OCI-M2 (cell line): Measurements from ENCODE around the gene SLC9A9.
"Not testable (repeated sequence)": the region's sequence is repeated elsewhere in the genome, so short reads cannot be mapped to it uniquely, and the experiment has no call there.

Experiments used
- DNase-seq: peaks from one replicate; lab custom pipeline; 2025; ENCODE audit not compliant: unreplicated experiment; lab: John Stamatoyannopoulos, UW

SLC9A9 gene

DNA sequence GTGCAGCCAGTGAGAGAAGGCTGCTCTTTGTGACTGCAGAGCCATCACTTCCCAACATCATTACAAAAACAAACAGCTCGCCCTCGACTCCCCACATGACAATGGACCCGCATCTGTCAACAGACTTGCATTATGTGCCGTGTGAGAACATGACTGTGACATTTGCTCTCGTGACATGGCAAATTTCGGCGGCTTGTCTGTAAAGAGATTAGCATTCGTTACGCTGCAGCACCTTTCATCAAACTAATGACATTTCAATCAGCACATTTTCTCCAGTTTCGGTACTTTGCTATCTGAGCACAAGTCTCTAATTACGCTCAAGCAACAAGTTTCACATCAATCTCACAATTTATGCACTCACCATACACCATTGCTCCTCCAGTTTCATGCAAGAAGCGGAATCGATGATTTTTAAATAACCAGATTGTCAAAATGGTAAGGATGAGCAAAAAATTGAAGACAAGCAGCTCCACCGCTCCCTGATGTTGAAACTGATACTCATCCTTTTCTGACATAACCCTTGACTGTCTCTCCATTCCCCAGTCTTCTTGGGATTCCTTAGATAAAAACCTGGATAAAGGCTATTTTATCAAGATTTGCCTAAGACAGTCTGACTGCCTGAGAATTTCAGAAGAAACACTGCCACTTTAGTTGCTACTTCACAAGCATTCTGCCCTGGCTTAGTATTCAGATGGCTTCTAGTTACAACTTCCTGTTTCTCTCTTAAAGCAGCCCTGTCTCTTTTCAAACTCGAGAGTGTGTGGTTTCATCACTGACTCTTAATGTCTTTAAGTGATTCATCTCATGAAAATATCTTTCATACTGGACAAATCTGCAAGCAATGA is at the start of gene SLC9A9:
SLC9A9 (minus strand) TSS at position 682 of the 845 bp plus-strand sequence; CDS start at position 536, 146 bp downstream.
- DNase-seq, result no peak

DNA sequence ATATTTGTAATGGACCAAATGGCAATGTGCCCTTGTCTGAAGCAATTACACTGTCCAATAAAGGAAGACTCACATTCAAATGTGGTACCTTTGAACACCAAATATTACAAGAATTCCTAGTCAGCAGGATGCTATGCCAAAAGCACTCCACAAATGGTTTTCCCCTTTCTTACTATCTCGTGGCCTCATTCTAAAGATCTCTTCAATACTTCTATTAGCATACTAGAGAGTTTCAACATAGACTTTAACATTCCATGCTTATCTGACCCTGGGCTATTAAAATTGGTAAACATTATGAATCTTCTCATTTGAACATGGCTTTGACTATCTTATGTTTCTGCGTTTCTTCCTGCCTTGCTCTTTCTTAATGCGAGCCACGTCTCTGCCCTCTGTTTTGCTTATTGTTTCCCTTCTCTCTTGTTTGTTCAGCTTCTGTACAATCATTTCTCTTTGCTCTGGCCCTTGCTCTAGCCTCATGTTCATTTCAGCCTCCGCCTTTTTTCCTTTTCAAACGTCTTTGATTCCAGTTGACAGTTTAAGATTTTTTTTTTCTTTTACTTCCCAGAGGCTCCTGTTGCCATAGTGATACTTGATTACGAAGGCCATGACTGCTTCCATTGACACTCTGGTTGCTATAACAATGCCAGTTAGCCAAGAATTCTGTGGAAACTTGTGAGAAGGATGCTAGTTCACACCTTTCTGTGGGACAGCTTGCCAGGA is 49.5 kb upstream of the SLC9A9 start:
- no peak for DNase-seq

DNA sequence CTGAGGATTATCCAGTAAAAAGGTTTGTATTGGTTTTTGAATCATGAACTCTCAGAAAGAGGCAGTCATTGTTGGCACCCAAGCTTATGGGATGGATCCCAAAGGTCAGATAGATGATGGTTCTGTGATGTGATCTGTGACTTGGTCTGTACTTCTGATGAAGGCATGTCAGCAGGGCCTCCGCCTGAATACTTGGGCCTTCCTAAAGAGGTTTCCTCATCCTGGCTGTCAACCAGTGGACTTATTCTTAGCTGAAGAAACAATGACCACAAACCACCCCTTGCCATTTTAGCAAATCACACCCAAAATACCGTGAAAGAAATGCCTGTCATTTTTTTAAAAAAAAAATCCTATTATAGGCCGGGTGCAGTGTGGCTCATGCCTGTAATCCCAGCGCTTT is 48.2 kb upstream of the SLC9A9 start:
- DNase-seq, result no peak

DNA sequence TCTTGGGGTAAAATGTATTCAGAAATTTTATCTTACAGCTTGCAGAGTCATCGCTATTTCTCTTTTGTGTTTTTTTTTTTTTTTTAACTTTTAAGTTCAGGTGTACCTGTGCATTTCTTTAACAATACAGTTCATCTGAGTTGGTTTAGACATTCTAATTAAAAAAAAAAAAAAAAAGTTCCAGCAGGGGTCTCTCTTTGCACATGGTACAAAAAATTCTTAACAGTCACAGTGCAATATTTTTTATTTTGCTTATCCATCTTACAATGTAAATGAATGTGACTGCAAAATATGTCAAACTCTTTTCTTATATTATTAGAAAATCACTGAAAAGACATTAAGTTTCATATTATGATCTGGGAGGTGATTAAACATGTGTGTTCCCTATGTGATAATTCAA is 47.5 kb upstream of the SLC9A9 start:
- no peak for DNase-seq

DNA sequence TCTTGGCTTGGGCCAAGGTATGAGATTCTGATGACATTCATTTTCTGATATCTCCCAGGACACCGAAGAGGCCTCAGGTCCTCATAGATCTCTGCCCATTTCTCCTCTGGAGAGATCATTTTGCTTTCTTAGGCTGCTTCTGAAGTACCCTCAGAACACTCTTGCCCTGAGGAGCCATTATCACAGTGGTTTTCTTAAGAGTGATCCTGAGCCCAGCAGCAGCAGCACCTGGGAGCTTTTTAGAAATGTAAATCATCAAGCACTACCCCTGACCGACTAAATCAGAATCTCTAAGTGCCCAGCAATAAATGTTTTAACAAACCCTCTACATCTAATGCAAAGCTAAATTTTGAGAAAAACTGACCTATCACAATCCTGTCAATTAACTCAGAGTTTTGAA is 40.6 kb upstream of the SLC9A9 start:
- no peak for DNase-seq

DNA sequence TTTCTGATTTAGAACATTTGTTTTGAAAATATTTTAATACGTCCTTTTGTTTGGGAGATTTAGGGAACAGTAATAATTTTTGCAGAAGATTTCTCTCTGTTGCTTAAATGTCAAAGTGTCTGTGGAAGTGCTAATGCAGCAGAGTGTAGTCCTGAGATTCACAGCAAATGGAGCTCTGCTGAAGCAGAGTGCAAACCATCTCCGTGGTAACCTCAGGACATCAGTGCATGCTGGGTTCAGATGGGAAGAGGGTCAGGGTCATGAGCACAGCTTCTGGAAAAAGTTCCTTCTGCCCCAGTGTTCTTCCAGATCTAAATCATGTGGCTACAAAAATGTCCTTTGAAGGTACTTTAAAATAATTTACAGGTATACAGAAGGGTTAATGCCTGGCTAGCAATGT is 39.9 kb upstream of the SLC9A9 start:
- DNase-seq, result no peak

DNA sequence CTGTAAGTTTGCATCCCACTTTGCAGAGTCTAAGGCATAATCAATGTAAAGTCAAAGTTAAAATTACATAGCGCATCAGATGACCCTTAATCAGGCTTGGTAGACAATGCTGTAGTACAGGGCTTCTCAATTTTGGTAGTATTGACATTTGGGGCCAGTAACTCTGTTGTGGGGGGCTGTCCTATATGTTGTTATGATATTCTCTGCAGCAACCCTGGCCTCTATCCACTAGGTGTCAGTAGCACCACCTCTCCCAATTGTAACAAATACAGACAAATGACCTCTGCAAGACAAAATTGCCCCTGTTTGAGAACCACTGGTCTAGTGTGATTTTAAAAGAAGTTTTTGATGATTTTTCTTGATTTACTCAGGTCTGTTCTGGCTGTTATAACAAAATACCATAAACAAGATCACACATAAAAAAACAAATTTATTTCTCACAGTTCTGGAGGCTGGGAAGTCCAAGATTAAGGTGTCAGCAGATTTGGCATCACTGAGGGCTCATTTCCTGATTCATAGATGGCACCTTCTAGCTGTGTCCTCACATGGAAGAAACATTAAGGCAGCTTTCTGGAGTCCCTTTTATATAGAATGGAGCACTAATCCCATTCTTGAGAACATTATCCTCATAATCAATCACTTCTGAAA is 37.6 kb upstream of the SLC9A9 start:
- DNase-seq, result no peak

DNA sequence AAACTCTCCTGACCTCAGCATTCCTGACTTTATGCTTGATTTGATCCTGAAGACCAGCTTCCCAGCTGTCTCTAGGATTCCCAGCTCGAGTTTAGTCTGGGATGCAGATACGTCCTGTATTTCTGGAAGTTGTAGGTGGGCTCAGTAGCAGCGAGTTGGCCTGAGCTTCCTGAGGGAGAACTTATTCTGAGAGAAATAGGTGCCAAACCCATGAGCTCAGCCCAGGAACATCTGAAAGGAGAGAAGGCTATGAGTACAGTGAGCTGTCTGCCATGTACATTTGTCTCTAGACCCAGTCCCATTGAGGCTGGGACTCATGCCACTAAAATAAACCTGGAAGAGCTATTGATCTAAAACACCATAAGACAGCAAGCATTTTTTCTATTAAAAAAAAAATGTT is 36.6 kb upstream of the SLC9A9 start:
- DNase-seq, result no peak

DNA sequence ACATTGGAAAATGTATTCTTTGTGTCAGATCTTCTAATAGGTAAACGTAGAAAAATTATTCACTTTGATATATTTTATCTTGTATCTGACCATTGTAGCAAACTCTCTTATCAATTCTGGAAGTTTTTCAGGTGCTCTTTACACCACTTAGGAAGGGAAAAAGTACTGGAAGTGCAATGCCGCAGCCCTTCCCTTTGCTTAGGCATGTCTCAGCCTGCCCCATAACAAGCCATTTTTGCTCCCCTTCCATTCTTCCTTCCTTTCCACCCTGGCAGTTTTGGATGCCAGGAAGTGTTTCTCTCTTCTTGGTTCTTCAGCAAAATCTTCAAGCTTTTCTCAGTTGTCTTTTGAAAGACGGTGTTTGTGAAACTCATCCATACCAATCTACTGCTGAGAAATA is 34.9 kb upstream of the SLC9A9 start:
- no peak for DNase-seq

DNA sequence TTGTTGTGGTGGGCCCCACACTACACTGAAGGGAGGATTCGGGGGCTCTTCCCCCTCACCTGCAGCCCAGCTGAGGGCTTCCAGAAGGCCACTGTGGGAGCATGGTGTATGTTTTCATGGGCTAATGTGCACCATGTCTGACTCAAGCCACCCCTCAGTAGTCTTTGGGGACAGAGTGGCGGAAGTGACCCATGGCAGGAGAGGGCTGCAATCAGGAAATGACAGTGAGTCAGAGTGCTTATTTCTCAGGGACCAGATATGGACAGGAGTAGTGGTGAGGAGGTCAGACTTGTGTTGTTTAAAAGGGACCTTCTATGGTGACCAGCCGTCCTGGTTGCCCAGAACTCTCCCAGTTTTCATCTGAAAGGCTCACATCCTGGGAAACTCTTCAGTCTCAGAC is 32.8 kb upstream of the SLC9A9 start:
- DNase-seq, result no peak

DNA sequence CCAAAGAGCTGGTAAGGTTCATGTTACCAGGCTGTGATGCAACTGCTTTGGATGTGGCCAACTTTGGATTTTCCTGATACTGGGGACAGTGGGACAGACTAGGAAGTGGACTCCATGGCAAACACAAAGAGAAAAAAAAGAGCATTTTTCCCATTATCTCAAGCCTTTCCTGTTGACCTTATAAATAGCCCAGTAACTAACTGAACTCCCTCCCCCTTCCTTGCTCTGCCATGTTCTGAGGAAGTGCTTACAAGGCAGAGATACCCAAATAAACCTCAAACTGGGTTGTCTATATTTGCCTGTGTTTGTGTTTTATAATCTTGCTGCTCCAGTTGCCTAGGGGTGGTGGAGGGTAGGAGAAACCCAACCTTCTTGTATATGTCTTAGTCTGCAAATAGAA is 27.3 kb upstream of the SLC9A9 start:
- peak; percentile 96 for DNase-seq

DNA sequence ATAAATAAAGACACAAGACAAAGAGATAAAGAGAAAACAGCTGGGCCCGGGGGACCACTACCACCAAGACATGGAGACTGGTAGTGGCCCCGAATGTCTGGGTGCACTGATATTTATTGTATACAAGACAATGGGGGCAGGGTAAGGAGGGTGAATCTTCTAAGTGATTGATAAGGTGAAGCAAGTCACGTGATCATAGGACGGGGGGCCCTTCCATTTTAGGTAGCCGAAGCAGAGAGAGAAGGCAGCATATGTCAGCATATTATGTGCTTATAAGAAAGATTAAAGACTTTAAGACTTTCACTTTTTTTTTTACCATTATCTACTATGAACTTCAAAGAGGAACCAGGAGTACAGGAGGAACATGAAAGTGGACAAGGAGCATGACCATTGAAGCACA is 25.3 kb upstream of the SLC9A9 start:
- not testable (repeated sequence) for DNase-seq

DNA sequence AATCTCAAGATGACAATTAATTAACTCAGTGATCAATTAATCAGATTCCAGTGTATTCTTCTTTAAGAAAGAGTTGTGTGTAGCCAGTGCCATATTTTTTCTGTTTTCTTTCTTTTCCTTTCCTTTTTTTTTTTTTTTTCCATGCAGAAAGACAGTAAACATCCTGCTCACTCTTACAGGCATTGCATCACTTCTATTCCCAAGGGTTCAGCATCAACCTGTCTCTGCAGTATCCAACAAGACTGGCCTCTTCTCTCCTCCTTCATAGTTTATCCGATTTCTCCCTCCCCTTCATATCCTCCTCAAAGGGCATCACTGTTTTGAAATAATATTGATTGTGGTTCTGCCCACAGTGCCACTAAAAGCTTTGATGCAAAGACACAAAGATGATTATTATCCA is 17.0 kb upstream of the SLC9A9 start:
- DNase-seq, result no peak

DNA sequence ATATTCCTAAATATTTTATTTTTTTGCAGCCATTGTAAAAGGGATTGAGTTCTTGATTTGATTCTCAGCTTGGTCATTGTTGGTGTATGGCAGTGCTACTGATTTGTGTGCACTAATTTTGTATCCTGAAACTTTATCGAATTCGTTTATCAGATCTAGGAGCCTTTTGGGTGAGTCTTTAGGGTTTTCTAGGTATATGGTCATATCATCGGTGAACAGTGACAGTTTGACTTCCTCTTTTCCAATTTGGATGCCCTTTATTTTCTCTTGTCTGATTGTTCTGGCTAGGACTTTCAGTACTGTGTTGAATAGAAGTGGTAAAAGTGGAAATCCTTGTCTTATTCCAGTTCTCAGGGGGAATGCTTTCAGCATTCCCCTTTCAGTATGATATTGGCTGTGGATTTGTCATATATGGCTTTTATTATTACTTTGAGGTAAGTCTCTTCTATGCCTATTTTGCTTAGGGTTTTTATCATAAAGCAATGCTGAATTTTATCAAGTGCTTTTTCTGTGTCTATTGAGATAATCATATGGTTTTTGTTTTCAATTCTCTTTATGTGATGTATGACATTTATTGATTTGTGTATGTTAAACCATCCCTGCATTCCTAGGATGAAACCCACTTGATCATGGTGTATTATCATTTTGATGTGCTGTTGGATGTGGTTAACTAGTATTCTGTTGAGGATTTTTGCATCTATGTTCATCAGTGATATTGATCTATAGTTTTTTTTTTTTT is 11.4 kb upstream of the SLC9A9 start:
- no peak for DNase-seq

DNA sequence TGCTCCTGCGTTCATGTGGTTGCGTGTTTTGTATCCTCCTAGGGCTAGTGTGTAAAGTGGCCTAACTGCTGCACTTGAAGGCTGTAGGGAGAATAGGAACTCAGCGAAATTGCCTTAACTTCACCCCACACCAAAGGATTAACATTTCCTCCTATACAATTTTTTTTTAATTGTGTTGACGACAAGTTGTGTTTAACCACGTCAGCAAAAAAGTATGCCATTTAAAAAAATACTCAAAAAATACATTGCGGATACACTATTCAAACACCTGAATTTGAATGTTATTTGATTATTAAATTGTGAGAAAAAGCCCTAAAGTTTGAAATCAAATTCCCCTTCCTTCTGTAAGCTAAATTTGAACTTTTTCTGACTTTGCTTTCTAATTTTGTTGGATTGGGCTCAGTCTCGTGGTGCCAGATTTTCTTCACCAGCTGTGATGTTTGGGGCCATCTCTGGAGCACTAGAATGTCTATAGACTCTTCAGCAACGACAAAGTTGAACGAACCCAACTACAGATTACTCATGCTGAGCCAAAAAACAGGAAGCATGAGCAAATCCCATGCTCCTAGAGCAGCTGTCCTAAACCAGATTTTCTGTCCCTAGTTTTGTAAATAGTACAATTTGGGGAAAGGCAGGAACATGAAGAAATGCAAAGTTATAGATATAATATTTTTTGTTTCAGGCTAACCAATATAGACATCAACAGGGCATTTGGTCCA is 8.1 kb upstream of the SLC9A9 start:
- no peak for DNase-seq

DNA sequence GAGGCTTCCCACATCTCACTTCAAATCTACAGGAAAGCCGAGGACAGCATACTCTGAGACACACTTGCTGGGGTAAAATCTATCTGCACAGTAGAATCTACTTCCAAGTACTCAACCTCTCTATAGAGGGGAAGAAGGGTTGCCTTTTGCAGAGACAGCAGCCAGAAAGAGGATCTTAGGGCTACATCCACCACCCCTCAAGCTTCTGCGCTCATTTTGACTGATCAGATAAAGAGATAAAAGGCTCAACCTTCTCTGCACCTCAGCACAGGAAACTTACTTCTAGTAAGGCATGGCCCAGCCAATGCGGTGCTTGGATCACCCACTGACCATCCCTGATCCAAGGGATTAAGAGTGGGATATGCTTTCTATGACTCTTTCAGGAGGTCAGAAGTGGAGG is 6.9 kb upstream of the SLC9A9 start:
- no peak for DNase-seq

DNA sequence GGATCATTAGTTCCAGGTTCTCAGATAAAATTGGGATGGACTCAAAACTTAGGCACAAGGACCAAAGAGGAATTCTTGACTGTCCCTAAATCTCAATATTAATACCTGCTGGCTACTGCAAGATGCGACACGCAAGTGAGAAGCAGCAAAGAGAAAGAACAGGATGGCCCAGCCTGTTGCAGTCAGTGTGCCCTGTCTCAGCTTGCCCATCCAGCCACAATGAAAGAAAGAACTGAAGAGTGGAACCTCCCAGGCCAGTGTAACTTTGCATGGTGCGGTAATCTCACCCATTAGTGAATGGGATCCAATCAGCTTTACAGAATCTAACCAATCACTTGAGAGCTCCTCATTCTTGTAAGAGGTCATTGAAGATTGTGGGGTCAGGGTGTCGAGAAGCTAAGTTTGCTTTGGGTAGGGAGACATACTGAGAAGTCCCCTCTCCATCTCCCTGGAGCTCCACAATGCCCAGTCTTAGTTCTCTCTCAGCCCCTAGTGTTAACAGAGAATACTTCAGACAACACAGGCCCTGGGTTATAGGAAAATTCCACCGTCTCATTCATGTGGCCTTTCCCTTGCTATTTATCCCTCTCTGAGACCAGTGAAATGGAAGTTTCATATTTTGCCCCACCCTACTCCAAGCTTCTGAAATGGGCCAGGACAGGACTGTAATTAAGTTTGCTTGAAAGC is 3.2 kb upstream of the SLC9A9 start:
- DNase-seq, result no peak

DNA sequence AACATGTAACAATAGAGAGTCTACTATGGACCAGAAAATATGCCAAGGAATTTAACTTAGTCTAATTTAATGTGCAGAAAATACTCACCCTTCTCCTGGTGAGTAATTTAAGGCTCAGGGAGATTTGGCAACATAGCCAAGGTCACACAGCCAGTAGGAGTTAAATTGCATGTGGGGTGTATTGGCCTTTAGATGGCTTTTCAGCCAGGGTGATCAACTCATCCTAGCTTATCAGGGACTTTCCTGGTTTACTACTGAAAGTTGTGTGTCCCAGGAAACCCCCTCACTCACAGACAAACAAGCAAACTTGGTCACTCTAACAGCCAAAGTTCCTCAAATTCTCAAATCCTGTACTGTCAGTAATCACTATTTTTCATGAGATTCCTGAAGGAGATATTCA is 2.6 kb upstream of the SLC9A9 start:
- DNase-seq, result no peak

DNA sequence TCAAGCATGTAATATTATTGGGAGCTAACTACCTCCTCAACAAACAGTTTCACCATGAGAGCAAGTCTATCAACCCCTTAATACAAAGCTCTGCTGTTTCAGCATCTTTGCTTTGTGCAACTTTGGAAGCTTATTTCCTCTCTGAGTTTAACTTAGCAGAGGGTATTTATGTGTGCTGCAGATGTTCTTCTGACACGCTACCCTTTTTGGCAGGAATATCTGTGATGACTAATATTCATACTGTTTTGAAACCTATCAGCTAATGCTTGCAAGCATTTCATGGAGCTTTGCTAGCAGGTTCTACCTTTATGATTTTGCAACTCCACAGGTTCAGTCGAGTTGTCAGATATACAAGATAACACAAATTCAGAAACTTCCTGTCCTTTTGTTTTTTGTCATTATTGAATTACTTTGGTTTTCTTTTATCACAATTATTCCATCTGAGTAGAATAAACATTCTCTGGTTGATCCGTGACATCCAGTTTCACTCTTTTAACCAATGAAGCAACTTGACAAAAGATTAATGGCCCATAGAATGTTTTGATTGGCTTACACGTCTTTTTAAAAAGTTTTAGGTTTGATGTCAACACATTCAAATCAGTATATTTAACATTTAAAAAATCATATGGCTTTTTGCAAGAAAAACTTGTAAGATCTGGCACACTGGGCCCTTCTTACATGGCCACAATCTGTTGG is 1.7 kb upstream of the SLC9A9 start:
- no peak for DNase-seq

DNA sequence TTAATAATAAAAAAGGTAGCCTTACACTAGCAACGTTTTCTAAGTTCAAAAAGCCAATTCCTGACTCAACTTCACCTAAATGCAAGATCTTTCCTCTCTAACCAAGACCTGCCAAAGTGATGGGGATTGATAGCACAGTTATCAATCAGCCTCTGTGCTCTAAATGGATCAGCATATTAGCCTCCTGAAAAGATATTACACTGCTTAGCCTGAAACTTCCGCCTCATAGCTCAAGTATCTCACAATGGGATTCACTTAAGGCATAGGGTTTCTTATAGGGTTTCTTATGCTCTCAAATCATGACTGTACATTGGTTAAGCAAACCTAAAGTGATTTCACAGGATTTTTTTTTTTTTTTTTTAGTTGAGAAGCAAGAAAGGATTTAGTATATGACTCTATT is 436 bp upstream of the SLC9A9 start:
- no peak for DNase-seq
